ENCODE data around the gene ERG28.

DNA sequence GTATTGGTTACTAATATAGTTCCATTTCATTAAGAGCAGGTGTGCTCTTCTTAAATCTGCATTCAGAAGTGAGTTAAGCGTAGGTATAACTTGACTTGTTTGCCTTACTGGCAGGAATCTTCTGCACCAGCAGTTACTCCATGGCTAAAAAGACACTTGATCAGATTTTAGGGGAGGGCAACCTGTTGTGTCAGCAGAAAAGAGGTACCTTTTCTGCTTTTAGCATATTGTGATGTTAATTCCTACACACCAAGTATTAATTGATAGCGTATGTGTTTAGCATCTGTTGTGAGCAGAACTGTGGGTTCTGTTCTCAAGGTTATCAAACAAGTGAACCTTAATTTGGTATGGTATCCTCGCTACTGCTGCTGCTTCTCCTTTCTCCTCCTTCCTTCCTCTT lies 38.7 kb upstream of the ERG28 start:
- no peak for TF ChIP-seq CTCF (IDR thresholded peaks at IDR 0.05)
- no peak for TF ChIP-seq EZH2phosphoT487 (IDR thresholded peaks at IDR 0.05)

Data from neural progenitor cell (in vitro differentiated cells).